Fibroblast of the aortic adventitia (primary cell): Measurements from ENCODE around the gene GABARAP. TPM values are rescaled to one million over a fixed set of nuclear protein-coding genes. Genes with fewer than 3 reads are reported as not detected.

Experiments
- DNase-seq: peaks from one replicate; pipeline ENCODE4 v3.0.0-alpha.2; 2010; ENCODE audit warnings: low read depth
- H3K4me3 ChIP-seq: 2 replicates; pipeline ENCODE4 v1.5.1; 2011; ENCODE audit warnings: low read depth, mild to moderate bottlenecking, control low read depth, low read length, moderate library complexity
- total RNA-seq: library from RNA; depleted of rRNA; stranded (reverse); fragments of >200 nt; gene quantifications from 2 replicates; pipeline ENCODE4 v1.2.3, GENCODE V29; 2012; ENCODE audit warnings: low replicate concordance
- TF ChIP-seq, protein P1 (sequence below): IDR thresholded peaks from 2 replicates; pipeline ENCODE4 v1.5.1; 2011; ENCODE audit warnings: mild to moderate bottlenecking, low read length, control low read depth, inconsistent platforms; ENCODE audit not compliant: insufficient read depth

The GABARAP gene
- total RNA-seq, 1 donor: 420 TPM

DNA sequence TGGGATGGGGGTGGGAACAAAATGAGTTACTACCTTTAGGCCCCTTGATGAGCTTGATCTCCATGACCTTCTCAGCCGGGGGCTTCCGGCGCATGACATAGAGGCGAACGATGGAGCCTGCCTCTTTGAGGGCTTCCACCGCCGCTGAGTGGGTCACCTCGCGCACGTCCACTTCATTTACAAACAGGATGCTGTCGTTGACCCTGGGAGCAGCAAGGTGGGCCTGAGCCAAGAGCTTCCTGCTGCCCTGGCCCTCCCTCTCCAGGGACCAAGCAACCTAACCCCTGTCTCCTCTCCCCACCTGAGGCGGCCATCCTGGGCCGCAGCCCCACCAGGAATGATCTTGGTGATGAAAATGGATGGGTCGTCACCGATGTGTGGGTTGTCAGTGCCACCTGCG is 38.9 kb downstream of the GABARAP start:
- no peak for DNase-seq
- H3K4me3 ChIP-seq: no peak overlapping the region
- TF ChIP-seq, protein P1, sequence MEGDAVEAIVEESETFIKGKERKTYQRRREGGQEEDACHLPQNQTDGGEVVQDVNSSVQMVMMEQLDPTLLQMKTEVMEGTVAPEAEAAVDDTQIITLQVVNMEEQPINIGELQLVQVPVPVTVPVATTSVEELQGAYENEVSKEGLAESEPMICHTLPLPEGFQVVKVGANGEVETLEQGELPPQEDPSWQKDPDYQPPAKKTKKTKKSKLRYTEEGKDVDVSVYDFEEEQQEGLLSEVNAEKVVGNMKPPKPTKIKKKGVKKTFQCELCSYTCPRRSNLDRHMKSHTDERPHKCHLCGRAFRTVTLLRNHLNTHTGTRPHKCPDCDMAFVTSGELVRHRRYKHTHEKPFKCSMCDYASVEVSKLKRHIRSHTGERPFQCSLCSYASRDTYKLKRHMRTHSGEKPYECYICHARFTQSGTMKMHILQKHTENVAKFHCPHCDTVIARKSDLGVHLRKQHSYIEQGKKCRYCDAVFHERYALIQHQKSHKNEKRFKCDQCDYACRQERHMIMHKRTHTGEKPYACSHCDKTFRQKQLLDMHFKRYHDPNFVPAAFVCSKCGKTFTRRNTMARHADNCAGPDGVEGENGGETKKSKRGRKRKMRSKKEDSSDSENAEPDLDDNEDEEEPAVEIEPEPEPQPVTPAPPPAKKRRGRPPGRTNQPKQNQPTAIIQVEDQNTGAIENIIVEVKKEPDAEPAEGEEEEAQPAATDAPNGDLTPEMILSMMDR: no peak

DNA sequence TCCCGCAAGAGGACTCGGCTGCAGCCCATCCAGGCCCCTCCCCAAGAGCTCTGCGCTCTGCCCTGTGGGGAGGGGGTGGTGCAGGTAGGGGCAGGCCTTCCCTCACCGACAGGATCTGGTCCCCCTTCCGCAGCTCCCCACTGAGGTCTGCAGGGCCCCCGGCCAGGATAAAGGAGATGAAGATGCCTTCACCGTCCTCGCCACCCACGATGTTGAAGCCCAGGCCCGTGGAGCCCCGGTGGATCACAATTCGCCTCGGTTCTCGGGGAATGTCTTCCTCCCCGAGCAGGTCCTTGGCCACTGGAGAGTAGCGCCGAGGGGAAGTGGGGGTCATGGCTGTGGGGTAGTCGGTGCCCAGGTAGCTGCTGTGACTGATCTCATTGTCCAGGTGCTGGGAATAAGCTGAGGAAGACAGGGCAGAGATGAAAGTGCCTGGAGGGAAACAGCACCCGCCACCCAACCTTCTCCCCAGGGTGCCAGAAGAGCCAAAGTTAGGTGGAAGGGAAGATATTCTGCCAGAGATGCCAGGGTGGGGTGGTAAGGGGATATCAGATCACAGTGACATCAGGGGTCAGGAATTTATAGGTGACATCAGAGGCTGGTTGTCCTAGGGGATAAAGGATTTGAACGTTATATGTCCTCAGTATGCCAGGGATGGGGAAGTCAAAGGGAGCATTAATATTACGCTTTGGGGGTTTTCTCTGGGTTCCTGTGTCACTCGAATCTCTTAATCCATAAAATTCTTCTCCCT is 45.4 kb downstream of the GABARAP start:
- no peak overlapping the region for H3K4me3 ChIP-seq
- no peak for DNase-seq
- TF ChIP-seq, protein P1: no peak

DNA sequence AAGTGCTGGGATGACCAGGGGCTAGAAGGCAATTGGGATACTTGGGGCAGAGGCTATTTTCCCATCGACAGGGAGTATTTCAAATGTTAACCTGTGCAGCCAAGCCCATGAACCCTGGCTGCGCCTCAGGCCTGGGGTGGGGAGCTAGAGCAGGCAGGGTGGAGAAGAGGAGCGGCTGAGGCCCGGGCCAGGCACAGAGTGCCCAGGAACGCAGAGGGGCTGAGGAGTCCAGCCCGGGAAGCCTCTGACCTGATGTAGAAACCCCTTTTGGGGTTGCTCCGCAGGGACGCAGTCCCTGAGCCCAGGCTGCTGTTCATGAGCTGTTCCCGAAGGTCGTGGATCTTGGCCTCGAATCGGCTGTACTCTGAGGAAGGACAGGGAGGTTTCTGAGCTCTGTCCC is 46.3 kb downstream of the GABARAP start:
- TF ChIP-seq, protein P1: no peak
- DNase-seq: no peak
- no peak overlapping the region for H3K4me3 ChIP-seq

DNA sequence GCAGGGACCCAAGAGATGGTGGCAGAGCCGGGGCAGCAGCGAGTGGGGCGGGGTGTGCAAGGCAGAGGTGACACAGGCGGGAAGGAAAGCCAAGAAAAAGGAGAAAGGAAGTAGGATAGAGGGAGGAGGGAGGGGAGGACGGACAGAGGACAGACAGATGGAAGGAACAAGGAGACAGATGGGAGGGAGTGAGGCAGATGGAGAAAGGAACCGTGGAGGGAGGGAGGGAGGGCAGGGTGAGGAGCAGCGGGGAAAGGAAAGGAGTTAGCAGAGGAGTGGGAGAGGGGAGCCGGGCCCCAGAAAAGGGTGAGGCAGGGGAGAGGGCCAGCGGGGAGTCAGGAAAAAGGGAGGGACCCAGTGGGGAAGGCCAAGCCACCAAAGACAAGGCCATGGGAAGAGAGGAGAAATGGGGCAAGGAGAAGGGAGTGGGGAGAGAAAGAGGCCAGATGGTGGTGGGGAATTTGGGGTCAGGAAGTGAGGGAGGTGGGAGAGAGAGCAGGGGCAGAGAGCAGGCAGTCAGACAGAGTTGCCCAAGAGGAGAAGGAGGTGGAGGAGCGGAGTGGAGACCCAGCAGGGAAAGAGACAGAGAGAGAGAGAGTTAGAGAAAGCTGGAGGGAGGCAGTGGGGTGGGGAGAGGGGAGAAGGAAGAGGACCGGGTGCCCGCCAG is 49.8 kb downstream of the GABARAP start:
- TF ChIP-seq, protein P1: no peak
- no peak for DNase-seq
- no peak overlapping the region for H3K4me3 ChIP-seq

DNA sequence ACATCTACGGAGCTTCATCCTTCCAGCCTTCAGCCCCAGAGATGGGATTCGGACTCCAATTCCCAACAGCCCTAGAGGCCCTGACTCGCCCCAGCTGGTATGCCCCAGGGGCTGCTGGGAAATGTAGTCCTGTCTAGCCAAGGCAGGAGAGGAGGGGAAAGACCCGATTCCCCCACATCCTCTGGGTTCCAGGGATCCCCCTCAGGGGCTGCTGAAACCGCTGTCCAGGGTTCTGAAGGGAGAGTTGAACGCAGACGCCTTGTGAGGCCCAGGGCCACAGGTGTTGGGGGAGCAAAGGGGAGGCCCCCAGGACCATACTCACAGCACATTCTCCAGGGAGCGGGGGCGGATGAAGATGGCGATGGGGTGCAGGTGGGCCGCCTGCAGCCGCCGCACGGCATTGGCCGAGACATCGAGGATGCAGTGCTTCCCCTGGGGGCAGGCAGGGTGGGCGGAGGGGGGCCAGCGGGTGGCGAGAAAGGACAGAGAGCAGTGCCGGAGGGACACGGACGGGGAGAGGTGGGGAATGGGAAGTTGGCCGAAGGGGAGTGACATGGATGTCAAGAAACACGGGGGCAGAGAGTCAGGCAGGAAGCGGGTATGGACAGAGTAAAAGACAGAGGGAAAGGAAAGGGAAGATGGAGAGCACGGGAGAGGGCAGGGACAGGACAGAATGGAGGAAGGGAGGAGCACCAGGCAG is 50.5 kb downstream of the GABARAP start:
- H3K4me3 ChIP-seq: no peak overlapping the region
- no peak for DNase-seq
- TF ChIP-seq, protein P1: no peak

DNA sequence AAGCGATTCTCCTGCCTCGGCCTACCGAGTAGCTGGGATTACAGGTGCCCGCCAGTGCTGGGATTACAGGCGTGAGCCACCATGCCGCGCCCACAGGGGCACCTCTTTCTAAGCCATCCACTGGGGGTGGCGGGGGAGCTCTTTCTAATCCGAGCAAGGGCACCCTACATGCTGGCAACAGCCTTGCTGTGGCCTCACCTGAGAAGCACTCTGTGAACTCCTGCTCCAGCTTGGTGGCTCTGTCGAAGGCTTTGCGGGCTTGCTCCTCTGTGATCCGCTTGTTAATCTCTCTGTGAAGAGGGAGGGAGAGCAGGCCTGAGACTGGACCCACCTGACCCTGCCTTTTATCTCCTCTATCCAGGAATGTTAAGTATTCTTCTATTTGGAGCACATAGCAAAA is 51.2 kb downstream of the GABARAP start:
- TF ChIP-seq, protein P1: no peak
- H3K4me3 ChIP-seq: no peak overlapping the region
- no peak for DNase-seq
